Pancreas (tissue), 10 donors: Measurements from ENCODE around the gene HOTAIR. TPM values are rescaled to one million over a fixed set of nuclear protein-coding genes. Genes with fewer than 3 reads are reported as not detected.

ENCODE experiments used
- ATAC-seq, 4 donors: fragments of 200-7000 bp; cut with Tn5 transposase; one replicate each; pipeline versions ENCODE4 v1.8.0 to v1.9.1; 2020; ENCODE audit warnings: mild to moderate bottlenecking in 4 of 4, moderate library complexity in 4 of 4
- DNase-seq, 6 donors: peaks; one replicate each; pipeline ENCODE4 v3.0.0-alpha.2; 2020
- FAIRE-seq: peaks from 2 replicates; lab custom pipeline; 2012; peaks lifted over from hg19 to GRCh38; lab: Jason Lieb, UNC
- H3K27ac ChIP-seq, 4 donors: fragments of 200-600 bp; sonication (generic); 1 replicate in 3 of 4; 2 replicates in 1 of 4; pipeline versions ENCODE4 v1.5.0 to v1.8.0; 2020
- H3K27me3 ChIP-seq, 4 donors: fragments of 200-600 bp; one replicate each; pipeline ENCODE4 v1.8.0; 2021
- H3K36me3 ChIP-seq, 3 donors: fragments of 200-600 bp; sonication (generic) in 1 of 3; one replicate each; pipeline versions ENCODE4 v1.5.0 to v1.8.0; 2020 to 2021
- H3K4me1 ChIP-seq, 3 donors: fragments of 200-600 bp; one replicate each; pipeline ENCODE4 v1.8.0; 2021
- H3K4me3 ChIP-seq, 4 donors: fragments of 200-600 bp; sonication (generic) in 2 of 4; one replicate each; pipeline versions ENCODE4 v1.5.0 to v1.8.0; 2020 to 2021
- H3K9me3 ChIP-seq, 4 donors: fragments of 200-600 bp; one replicate each; pipeline ENCODE4 v1.8.0; 2021
- CTCF ChIP-seq, 4 donors: fragments of 200-600 bp; sonication (generic) in 3 of 4; IDR thresholded peaks; one replicate each; pipeline versions ENCODE4 v1.5.0 to v1.8.0; 2021; ENCODE audit warnings: antibody characterized with exemption in 4 of 4
- WGBS, 2 donors: extraction: QIAGEN DNeasy Blood & Tissue Kit; methylation state at CpG; one replicate each; pipeline ENCODE4 v1.1.7; 2013; 5-methylcytosine and 5-hydroxymethylcytosine counted together
- intact Hi-C, 3 donors: fragments of 100-400 bp; cut with DNase I; formaldehyde crosslinking; loops; one replicate each; pipeline versions ENCODE4 v1.11.1 to v1.14.2; 2022
- polyA plus RNA-seq, 2 donors: library from polyadenylated mRNA; stranded (reverse); fragments of 200-250 nt; gene quantifications; one replicate each; pipeline ENCODE4 v1.2.3, GENCODE V29; 2013
- total RNA-seq, 6 donors: library from RNA; stranded (reverse); fragmentation: NEBNext Ultra II Directional in 4 of 6; extraction: Animal tissue kit (Norgen Biotek cat#: 25700) in 4 of 6; gene quantifications; one replicate each; pipeline versions ENCODE4 v1.2.1 to v1.2.4, GENCODE V29; 2021 to 2023
- donor health status: healthy with polysubstance abuse.
- donor health status: DM: no; HTN: no; CAD: no; lungs with moderate emphysema.
- donor health status: DM: no; HTN: no; CAD: no.
- donor health status: control.
- donor health status: control.
- donor health status: Bipolar disorder and iron deficiency.
- donor health status: DM: yes; HTN: yes; CAD: no.
- donor health status: DM: no; HTN: no; CAD: no.
- donor health status: DM: no; HTN: no; CAD: no.
- donor health status: DM: yes; HTN: yes; CAD: no.

HOTAIR gene
- total and polyA plus RNA-seq, 8 donors: not detected

GRCh38 chr12:53935383-53936341 is 39.1 kb downstream of the HOTAIR start:
- WGBS, 2 donors: 9 to 10% methylated on average over 49 of the region's 49 CpGs
- no peak for FAIRE-seq
- H3K27me3 ChIP-seq: peaks cover 4 to 59% (median 18%) of the 10 kb centered on the region in 4 donors

GRCh38 chr12:53932915-53933314 is 41.8 kb downstream of the HOTAIR start:
- no peak for TF ChIP-seq CTCF (IDR thresholded peaks at IDR 0.05)
- H3K9me3 ChIP-seq: no peaks in the 10 kb centered on the region
- FAIRE-seq: no peak
- peaks cover 1 to 73% (median 12%) of the 10 kb centered on the region in 4 donors for H3K27me3 ChIP-seq
- no peak for DNase-seq
- no peaks in the 10 kb centered on the region for H3K36me3 ChIP-seq
- no peak for ATAC-seq
- H3K4me3 ChIP-seq: no peak overlapping the region
- no peak overlapping the region for H3K27ac ChIP-seq
- intact Hi-C loops: no loop called here
- WGBS, 2 donors: 57 to 59% methylated on average over 4 of the region's 4 CpGs
- no peaks in the 10 kb centered on the region for H3K4me1 ChIP-seq

More at GRCh38 chr12:53935383-53936341, 39.1 kb downstream of the HOTAIR start:
- no peak for TF ChIP-seq CTCF (IDR thresholded peaks at IDR 0.05)
- H3K4me3 ChIP-seq: no peak overlapping the region
- no peaks in the 10 kb centered on the region for H3K9me3 ChIP-seq
- ATAC-seq (no peak), DNase-seq (no peak)
- intact Hi-C loops: no loop called here
- H3K36me3 ChIP-seq: no peaks in the 10 kb centered on the region
- no peak overlapping the region for H3K27ac ChIP-seq
- no peaks in the 10 kb centered on the region for H3K4me1 ChIP-seq

- Histone ChIP-seq H3K27me3 (peaks cover 3 to 74% (median 11%) of the 10 kb centered on the region in 4 donors), H3K27ac (no peak overlapping the region), H3K9me3 (no peaks in the 10 kb centered on the region), H3K36me3 (no peaks in the 10 kb centered on the region), H3K4me1 (no peaks in the 10 kb centered on the region), H3K4me3 (no peak overlapping the region)
- WGBS, 2 donors: 35 to 48% methylated on average over 4 of the region's 4 CpGs
- intact Hi-C loops: no loop called here
- ATAC-seq (no peak), FAIRE-seq (no peak), DNase-seq (no peak)
- TF ChIP-seq CTCF (IDR thresholded peaks at IDR 0.05): no peak
Measured at GRCh38 chr12:53931844-53932581, 42.7 kb downstream of the HOTAIR start.

- FAIRE-seq (no peak), DNase-seq (no peak), ATAC-seq (no peak)
- TF ChIP-seq CTCF (IDR thresholded peaks at IDR 0.05): no peak
- intact Hi-C loops: no loop called here
- no peak overlapping the region for H3K27ac ChIP-seq
- WGBS, 2 donors: 6 to 7% methylated on average over 30 of the region's 30 CpGs
- H3K27me3 ChIP-seq: peaks cover 3 to 79% (median 13%) of the 10 kb centered on the region in 4 donors
- no peaks in the 10 kb centered on the region for H3K9me3 ChIP-seq
- no peak overlapping the region for H3K4me3 ChIP-seq
- no peaks in the 10 kb centered on the region for H3K36me3 ChIP-seq
- no peaks in the 10 kb centered on the region for H3K4me1 ChIP-seq
Measured at GRCh38 chr12:53930591-53931255, 44.0 kb downstream of the HOTAIR start.
